Upper lobe of left lung (tissue), 6 donors: ENCODE measurements around the gene CST9L. TPM values are rescaled to one million over a fixed set of nuclear protein-coding genes. Genes with fewer than 3 reads are reported as not detected.

Experiments
- ATAC-seq, 2 donors: fragments of 200-7000 bp; cut with Tn5 transposase; one replicate each; pipeline ENCODE4 v1.9.1; 2022; ENCODE audit warnings: mild to moderate bottlenecking in 2 of 2, moderate library complexity in 2 of 2; ENCODE audit not compliant: low FRiP score in 2 of 2
- DNase-seq, 2 donors: peaks; one replicate each; pipeline ENCODE4 v3.0.0-alpha.2; 2019 to 2020
- H3K27ac ChIP-seq, 4 donors: fragments of 200-600 bp; sonication (generic); one replicate each; pipeline ENCODE4 v1.5.1; 2016 to 2019
- H3K27me3 ChIP-seq, 4 donors: fragments of 200-600 bp; sonication (generic); one replicate each; pipeline ENCODE4 v1.5.1; 2017 to 2019
- H3K36me3 ChIP-seq, 4 donors: fragments of 200-600 bp; sonication (generic); one replicate each; pipeline ENCODE4 v1.5.1; 2016 to 2019
- H3K4me1 ChIP-seq, 4 donors: fragments of 200-600 bp; sonication (generic); one replicate each; pipeline ENCODE4 v1.5.1; 2018 to 2019
- H3K4me3 ChIP-seq, 4 donors: fragments of 200-600 bp; sonication (generic); one replicate each; pipeline ENCODE4 v1.5.1; 2017 to 2019; ENCODE audit warnings: mild to moderate bottlenecking in 2 of 4, moderate library complexity in 1 of 4
- H3K9me3 ChIP-seq, 4 donors: fragments of 200-600 bp; sonication (generic); one replicate each; pipeline ENCODE4 v1.5.1; 2018 to 2019
- CTCF ChIP-seq, 6 experiments: fragments of 450-650 bp in 4 of 6; fragments of 200-600 bp in 2 of 6; sonication (generic) in 2 of 6; IDR thresholded peaks; one replicate each; pipeline ENCODE4 v1.5.1; 2016 to 2019; ENCODE audit warnings: antibody characterized with exemption in 6 of 6
- EP300 ChIP-seq, 4 donors: sonication (generic); formaldehyde crosslinking; IDR thresholded peaks; one replicate each; pipeline ENCODE4 v1.5.1; 2017; ENCODE audit warnings: antibody characterized with exemption in 4 of 4, control low read depth in 2 of 4
- POLR2A ChIP-seq, 4 donors: fragments of 450-650 bp; IDR thresholded peaks; one replicate each; pipeline ENCODE4 v1.5.1; 2016 to 2017; ENCODE audit warnings: antibody characterized with exemption in 4 of 4, mild to moderate bottlenecking in 2 of 4
- POLR2AphosphoS5 ChIP-seq, 2 donors: sonication (generic); formaldehyde crosslinking; IDR thresholded peaks; one replicate each; pipeline ENCODE4 v1.5.1; 2017; ENCODE audit warnings: antibody characterized with exemption in 2 of 2
- WGBS, 2 donors: methylation state at CpG; one replicate each; pipeline ENCODE4 v1.1.5; 2017 to 2018; 5-methylcytosine and 5-hydroxymethylcytosine counted together
- total RNA-seq, 6 donors: library from RNA; depleted of rRNA in 4 of 6; stranded (reverse); fragments of >200 nt in 4 of 6; gene quantifications; one replicate each; pipeline versions ENCODE4 v1.1.0 to v1.2.1, GENCODE V29; 2016 to 2021
- donor health status: DM: no; HTN: no; CAD: no; lungs with moderate emphysema.
- donor health status: DM: no; HTN: yes; CAD: no; lungs with severe emphysema.

CST9L gene
- total RNA-seq, 6 donors from 2014 or later = not detected

- no peaks in the 10 kb centered on the region for H3K4me1 ChIP-seq
- TF ChIP-seq POLR2A (IDR thresholded peaks at IDR 0.05) = no peak
- TF ChIP-seq CTCF (IDR thresholded peaks at IDR 0.05) = no peak
- TF ChIP-seq POLR2AphosphoS5 (IDR thresholded peaks at IDR 0.05) = no peak
- TF ChIP-seq EP300 (IDR thresholded peaks at IDR 0.05) = no peak
- ATAC-seq (no peak), DNase-seq (no peak)
- H3K36me3 ChIP-seq = no peaks in the 10 kb centered on the region
- no peaks in the 10 kb centered on the region for H3K27me3 ChIP-seq
- 79 to 82% methylated on average over 2 of the region's 2 CpGs for WGBS, 2 donors
- H3K4me3 ChIP-seq = no peak overlapping the region
- H3K9me3 ChIP-seq = no peaks in the 10 kb centered on the region
- no peak overlapping the region for H3K27ac ChIP-seq
Measured at GRCh38 chr20:23536328-23536974, 31.8 kb downstream of the CST9L start.

GRCh38 chr20:23534801-23535593 is 33.3 kb downstream of the CST9L start:
- H3K4me1 ChIP-seq = no peaks in the 10 kb centered on the region
- ATAC-seq = no peak
- H3K27me3 ChIP-seq = no peaks in the 10 kb centered on the region
- DNase-seq = peak in 1 of 2 donors; percentile 47
- TF ChIP-seq POLR2A (IDR thresholded peaks at IDR 0.05) (no peak), CTCF (IDR thresholded peaks at IDR 0.05) (no peak), EP300 (IDR thresholded peaks at IDR 0.05) (no peak), POLR2AphosphoS5 (IDR thresholded peaks at IDR 0.05) (no peak)
- H3K27ac ChIP-seq = no peak overlapping the region
- H3K4me3 ChIP-seq = no peak overlapping the region
- WGBS, 2 donors = 85% methylated on average over 9 to 19 of the region's 20 CpGs
- H3K9me3 ChIP-seq = no peaks in the 10 kb centered on the region
- H3K36me3 ChIP-seq = no peaks in the 10 kb centered on the region

GRCh38 chr20:23533161-23533560 is 35.1 kb downstream of the CST9L start:
- no peak for DNase-seq
- peaks cover 0 to 11% (median 3%) of the 10 kb centered on the region in 4 donors for H3K9me3 ChIP-seq
- TF ChIP-seq CTCF (IDR thresholded peaks at IDR 0.05) (no peak), POLR2AphosphoS5 (IDR thresholded peaks at IDR 0.05) (no peak), POLR2A (IDR thresholded peaks at IDR 0.05) (no peak)
- no peaks in the 10 kb centered on the region for H3K4me1 ChIP-seq
- no peaks in the 10 kb centered on the region for H3K36me3 ChIP-seq
- no peak overlapping the region for H3K4me3 ChIP-seq
- no peak for ATAC-seq
- no peak overlapping the region for H3K27ac ChIP-seq
- H3K27me3 ChIP-seq = no peaks in the 10 kb centered on the region

GRCh38 chr20:23532533-23532932 is 35.8 kb downstream of the CST9L start:
- WGBS, 2 donors = 70 to 87% methylated on average over 1 of the region's 1 CpG
- H3K4me3 ChIP-seq = no peak overlapping the region
- no peak for DNase-seq
- H3K27ac ChIP-seq = no peak overlapping the region
- no peak for ATAC-seq
- TF ChIP-seq POLR2AphosphoS5 (IDR thresholded peaks at IDR 0.05) (no peak), EP300 (IDR thresholded peaks at IDR 0.05) (no peak), POLR2A (IDR thresholded peaks at IDR 0.05) (no peak), CTCF (IDR thresholded peaks at IDR 0.05) (no peak)
- H3K27me3 ChIP-seq = no peaks in the 10 kb centered on the region
- H3K9me3 ChIP-seq = peaks cover 0 to 11% (median 3%) of the 10 kb centered on the region in 4 donors
- no peaks in the 10 kb centered on the region for H3K36me3 ChIP-seq
- no peaks in the 10 kb centered on the region for H3K4me1 ChIP-seq
